Urinary bladder (tissue), 4 donors: ENCODE results near the gene GABRB2. TPM values are rescaled to one million over a fixed set of nuclear protein-coding genes. Genes with fewer than 3 reads are reported as not detected.
"Not testable (repeated sequence)": the region's sequence is repeated elsewhere in the genome, so short reads cannot be mapped to it uniquely, and the experiment has no call there.

Source experiments
- DNase-seq: peaks from one replicate; pipeline ENCODE4 v3.0.0-alpha.2; 2015; ENCODE audit errors: extremely low spot score
- H3K27ac ChIP-seq: one replicate; pipeline ENCODE4 v1.5.1; 2013; ENCODE audit warnings: low read depth, mild to moderate bottlenecking, moderate library complexity
- H3K36me3 ChIP-seq: one replicate; pipeline ENCODE4 v1.6.1; 2013; ENCODE audit warnings: mild to moderate bottlenecking, moderate library complexity; ENCODE audit not compliant: insufficient read depth
- H3K4me1 ChIP-seq: one replicate; pipeline ENCODE4 v1.6.1; 2013; ENCODE audit warnings: mild to moderate bottlenecking, moderate library complexity; ENCODE audit not compliant: insufficient read depth
- H3K4me3 ChIP-seq: one replicate; pipeline ENCODE4 v1.5.1; 2013; ENCODE audit warnings: low read depth, low read length
- WGBS: extraction: QIAGEN DNeasy Blood & Tissue Kit; methylation state at CpG from one replicate; pipeline ENCODE4 v1.1.7; 2013; 5-methylcytosine and 5-hydroxymethylcytosine counted together
- polyA plus RNA-seq: library from polyadenylated mRNA; stranded (reverse); fragments of 200-250 nt; gene quantifications from one replicate; pipeline ENCODE4 v1.2.3, GENCODE V29; 2013
- total RNA-seq: library from RNA; depleted of rRNA; stranded (reverse); fragments of >200 nt; gene quantifications from one replicate; pipeline ENCODE4 v1.2.3, GENCODE V29; 2014
- donor health status: healthy with polysubstance abuse.
- donor health status: healthy.

GABRB2 gene
- total and polyA plus RNA-seq, 2 donors: 0.19 to 1.6 TPM

DNA sequence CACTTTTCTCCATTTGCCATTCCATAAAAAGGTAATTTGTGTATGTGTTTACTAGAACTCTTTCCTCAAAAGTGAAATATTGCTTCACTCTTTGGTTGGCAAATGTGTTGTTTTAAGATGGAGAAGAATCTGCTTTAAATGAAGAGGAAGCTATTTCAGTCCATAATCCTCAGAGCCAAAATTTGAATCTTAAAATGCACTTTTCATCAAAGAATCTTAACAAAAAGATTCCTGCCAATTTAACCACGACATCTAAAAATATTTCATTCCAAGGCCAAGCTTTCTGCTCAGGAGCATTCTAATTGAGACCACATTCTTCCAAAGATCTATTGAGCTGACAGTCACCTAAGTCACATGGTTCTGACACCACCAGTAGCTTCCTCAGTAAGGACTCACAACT, 7.5 kb downstream of the GABRB2 start:
- no peak for DNase-seq
- Histone ChIP-seq H3K4me1 (no peaks in the 10 kb centered on the region), H3K36me3 (no peaks in the 10 kb centered on the region), H3K27ac (no peak overlapping the region), H3K4me3 (no peak overlapping the region)
- WGBS: 61% methylated on average over 1 of the region's 1 CpG

DNA sequence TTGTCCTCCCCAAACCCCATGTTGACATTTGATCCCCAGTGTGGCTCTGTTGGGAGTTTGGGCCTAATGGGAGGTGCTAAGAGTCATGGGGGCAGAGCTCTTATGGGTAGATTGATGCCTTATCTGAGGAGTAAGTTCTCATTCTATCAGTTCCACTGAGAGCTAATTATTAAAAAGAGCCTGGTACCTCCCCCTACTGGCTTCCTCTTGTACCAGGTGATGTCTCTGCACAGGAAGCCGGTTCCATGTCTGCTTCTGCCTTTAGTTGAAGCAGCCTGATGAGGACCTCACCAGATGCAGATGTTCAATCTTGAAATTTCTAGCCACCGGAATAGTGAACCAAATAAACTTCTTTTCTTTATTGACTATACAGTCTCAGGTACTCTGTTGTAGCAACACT, 10.8 kb downstream of the GABRB2 start:
- 86% methylated on average over 2 of the region's 2 CpGs for WGBS
- no peak for DNase-seq
- H3K4me1 ChIP-seq: no peaks in the 10 kb centered on the region
- H3K4me3 ChIP-seq: no peak overlapping the region
- no peaks in the 10 kb centered on the region for H3K36me3 ChIP-seq
- no peak overlapping the region for H3K27ac ChIP-seq

DNA sequence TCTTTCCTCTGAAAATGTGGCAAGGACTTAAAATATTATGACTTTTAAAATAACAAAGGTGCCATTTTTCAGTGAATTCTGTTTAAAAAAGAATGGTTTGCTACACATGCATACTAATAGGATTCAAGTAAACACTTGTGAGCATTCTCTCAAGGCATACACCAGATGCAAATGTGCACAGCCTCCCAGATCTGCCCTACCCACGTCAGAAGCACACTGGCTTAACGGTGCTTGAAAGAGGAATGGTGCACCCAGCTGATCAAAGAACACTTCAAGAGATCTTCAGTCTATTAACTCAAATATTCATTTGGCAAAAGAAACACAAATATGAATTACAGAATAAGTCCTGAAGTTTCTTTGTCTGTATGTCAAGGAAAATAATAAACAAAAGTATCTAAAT, 15.8 kb downstream of the GABRB2 start:
- DNase-seq: no peak
- no peaks in the 10 kb centered on the region for H3K36me3 ChIP-seq
- 49% methylated on average over 2 of the region's 2 CpGs for WGBS
- H3K4me1 ChIP-seq: no peaks in the 10 kb centered on the region
- H3K4me3 ChIP-seq: no peak overlapping the region
- H3K27ac ChIP-seq: no peak overlapping the region

DNA sequence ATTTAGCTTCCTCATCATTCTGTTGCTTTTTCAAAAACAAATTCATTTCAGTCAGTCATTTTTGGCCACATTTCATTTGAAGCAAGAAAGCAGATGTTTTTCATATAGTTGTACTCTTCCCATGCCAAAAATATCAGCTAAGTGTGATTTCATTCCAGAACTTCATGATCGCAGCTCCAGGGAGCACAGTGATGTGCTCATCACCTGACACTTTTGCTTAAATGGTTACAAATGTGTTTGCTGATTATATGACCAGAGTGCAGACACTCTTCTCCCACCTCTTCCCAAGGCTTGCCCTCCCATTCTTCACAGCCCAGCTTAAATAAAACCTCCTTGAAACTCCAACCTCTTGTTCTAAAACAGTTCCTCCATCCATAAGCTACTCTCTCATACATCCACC, 32.6 kb downstream of the GABRB2 start:
- H3K36me3 ChIP-seq: no peaks in the 10 kb centered on the region
- H3K27ac ChIP-seq: no peak overlapping the region
- DNase-seq: no peak
- H3K4me1 ChIP-seq: no peaks in the 10 kb centered on the region
- 43% methylated on average over 1 of the region's 1 CpG for WGBS
- H3K4me3 ChIP-seq: no peak overlapping the region

DNA sequence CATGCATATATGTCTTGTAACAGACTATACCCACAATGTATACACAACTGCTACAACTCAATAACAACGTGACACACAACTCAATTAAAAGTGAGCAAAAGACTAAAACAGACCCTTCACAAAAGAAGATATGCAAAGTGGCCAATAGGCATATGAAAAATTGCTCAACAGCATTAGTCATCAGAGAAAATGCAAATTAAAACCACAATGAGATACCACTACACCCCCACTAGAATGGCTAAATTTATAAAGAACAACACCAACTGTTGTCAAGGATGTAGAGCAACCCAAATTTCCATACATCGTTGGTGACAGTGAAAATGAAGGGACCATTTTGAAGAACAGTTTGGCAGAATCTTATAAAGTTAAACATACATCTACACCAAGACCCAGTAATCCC, 38.9 kb downstream of the GABRB2 start:
- Histone ChIP-seq H3K36me3 (no peaks in the 10 kb centered on the region), H3K4me1 (no peaks in the 10 kb centered on the region), H3K4me3 (no peak overlapping the region), H3K27ac (no peak overlapping the region)
- 69% methylated on average over 2 of the region's 2 CpGs for WGBS
- DNase-seq: no peak

DNA sequence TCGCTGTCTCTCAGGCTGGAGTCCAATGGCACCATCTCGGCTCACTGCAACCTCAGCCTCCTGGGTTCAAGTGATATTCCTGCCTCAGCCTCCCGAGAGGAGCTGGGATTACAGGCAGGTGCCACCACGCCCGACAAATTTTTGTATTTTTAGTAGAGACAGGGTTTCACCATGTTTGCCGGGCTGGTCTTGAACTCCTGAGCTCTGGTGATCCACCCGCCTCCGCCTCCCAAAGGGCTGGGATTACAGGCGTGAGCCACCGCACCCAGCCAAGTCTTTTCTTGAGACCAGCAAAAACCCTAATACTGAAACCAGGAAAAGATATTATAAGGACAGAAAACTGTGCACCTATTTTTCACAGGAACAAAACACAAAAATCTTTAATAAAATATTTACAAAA, 41.4 kb downstream of the GABRB2 start:
- H3K4me1 ChIP-seq, H3K27ac ChIP-seq, DNase-seq, H3K36me3 ChIP-seq, H3K4me3 ChIP-seq: not testable (repeated sequence)
- 95% methylated on average over 10 of the region's 10 CpGs for WGBS

DNA sequence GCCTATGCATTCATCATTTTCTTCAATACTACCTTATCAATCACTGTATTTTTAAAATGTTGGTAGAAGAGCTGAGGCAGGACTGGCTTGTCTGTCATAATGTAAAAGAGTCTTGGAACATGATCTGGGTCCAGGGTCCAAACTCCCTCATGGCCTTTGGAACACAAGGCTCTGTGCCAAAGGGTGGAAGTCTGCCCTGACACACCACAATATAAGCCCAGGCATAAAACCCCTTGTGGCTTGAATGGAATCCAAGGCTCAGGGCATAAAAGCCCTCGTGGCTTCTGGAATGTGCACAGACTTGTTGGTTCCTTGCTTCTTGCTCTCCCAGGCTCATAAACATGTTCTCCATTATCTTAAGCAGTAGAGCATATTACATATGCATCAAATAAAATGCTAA, 48.0 kb downstream of the GABRB2 start:
- 72% methylated on average over 1 of the region's 1 CpG for WGBS
- Histone ChIP-seq H3K27ac (no peak overlapping the region), H3K4me3 (no peak overlapping the region), H3K36me3 (no peaks in the 10 kb centered on the region), H3K4me1 (no peaks in the 10 kb centered on the region)
- no peak for DNase-seq

DNA sequence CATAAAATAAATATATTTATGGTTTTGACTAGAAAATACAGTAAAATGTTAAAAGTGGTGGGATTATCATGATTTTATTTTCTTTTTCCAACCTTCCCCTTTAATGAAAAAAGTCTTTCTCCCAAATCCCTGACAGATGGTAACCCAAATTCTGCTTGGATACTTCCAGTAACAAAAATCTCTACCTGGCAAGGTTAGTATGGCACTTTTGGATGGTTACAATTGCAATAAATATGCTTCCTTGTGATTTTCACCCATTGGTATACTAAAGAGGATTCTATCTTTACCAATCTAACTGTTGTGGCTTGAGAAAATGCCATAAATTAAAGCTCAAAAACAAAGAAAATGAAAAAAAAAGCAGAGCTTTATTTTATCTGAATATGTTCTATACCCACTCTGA, 62.8 kb downstream of the GABRB2 start:
- H3K36me3 ChIP-seq: no peaks in the 10 kb centered on the region
- no peaks in the 10 kb centered on the region for H3K4me1 ChIP-seq
- H3K27ac ChIP-seq: no peak overlapping the region
- no peak for DNase-seq
- H3K4me3 ChIP-seq: no peak overlapping the region

DNA sequence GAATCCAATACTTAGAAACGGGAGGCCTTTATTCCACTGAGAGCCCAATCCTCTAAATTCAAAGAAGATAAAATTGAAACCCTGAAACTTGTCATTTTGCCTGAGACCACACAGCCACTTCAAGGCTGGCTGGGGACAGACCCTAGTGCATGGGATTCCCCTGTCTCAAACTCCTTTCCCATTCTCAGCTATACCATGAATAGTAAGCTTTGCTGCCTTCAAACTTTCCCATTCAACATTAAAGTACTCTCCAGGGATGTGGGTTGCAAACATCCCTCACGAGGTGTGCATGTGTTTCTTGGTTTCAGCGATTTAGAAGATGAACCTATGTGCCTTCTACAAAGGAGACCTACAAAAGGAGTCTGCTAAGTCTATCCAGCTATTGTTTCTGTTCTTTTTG, 64.6 kb downstream of the GABRB2 start:
- Histone ChIP-seq H3K27ac (no peak overlapping the region), H3K4me1 (no peaks in the 10 kb centered on the region), H3K4me3 (no peak overlapping the region), H3K36me3 (no peaks in the 10 kb centered on the region)
- 80% methylated on average over 3 of the region's 3 CpGs for WGBS
- no peak for DNase-seq

DNA sequence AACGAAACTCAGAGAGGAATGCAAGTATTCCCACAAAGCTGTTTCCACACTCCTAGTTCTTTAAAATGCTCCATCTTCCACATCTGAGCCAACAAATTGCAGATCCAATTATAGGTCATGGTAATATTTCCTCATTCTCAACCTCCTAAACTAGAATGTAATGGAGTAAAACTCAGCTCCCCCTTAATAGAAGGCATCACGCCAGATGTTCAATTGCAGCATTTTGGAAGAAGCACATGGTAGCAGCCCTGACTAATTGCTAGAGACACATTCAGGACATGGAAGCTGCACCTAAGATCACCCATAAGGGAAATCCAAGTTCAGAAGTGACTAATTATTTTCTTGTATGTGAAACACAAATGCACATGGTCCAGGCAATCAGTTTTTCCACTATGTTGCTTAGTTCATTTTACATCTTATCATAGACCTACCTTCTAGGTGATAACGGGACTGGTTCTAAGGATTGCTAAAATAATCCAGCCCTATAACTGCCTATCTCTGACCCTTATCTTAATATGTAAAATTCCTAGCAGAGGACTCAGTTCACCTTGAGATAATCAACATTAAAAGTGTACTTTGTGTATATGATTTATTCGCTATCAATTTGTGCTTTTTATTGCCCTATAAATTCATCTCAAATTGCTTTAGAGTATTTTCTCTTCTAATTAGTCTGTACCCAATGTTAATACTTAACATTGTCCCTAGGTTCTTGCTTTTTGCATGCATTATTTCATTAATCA, 75.1 kb downstream of the GABRB2 start:
- Histone ChIP-seq H3K4me3 (no peak overlapping the region), H3K27ac (no peak overlapping the region), H3K4me1 (no peaks in the 10 kb centered on the region), H3K36me3 (no peaks in the 10 kb centered on the region)
- no peak for DNase-seq
- WGBS: 63% methylated on average over 4 of the region's 4 CpGs

DNA sequence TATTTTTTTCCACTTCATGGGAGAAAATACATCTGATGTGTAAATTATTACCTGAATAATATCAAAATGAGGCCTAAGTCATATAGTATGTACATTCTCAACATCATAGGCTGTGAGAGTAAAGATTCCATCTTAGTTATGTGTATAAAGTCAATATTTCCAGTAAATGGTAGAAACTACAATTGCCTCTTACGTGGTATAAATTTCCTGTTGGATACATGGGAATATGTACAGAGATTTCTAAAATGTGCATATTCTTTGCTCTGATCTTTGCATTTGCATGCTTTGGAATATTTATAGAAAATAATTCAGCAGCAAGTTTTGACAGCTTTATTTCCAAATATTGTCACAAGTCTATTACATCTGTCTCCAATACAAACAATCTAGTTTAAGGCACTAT, 78.8 kb downstream of the GABRB2 start:
- no peak overlapping the region for H3K27ac ChIP-seq
- no peak overlapping the region for H3K4me3 ChIP-seq
- H3K36me3 ChIP-seq: no peaks in the 10 kb centered on the region
- DNase-seq: no peak
- no peaks in the 10 kb centered on the region for H3K4me1 ChIP-seq
- 89% methylated on average over 1 of the region's 1 CpG for WGBS

DNA sequence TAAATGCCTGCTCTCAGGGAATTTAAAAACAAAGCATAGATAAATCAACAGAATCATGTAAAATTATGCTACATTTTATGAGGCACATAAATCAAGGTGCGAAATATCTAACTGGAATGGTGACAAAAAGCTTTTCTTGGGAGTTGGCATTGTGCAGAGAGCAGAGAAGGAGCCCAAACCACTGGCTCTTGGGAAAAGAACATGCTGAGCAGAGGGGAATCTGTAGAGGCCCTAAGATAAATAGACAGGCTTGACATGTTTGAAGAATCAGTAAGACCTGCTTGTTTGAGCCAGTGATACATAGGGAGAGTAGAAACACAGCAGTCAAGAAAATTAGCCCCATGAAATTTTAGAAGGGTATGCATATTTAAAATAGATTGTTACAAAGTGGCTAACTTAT, 85.8 kb downstream of the GABRB2 start:
- H3K27ac ChIP-seq: no peak overlapping the region
- H3K4me3 ChIP-seq: no peak overlapping the region
- DNase-seq: no peak
- H3K4me1 ChIP-seq: no peaks in the 10 kb centered on the region
- 69% methylated on average over 1 of the region's 1 CpG for WGBS
- H3K36me3 ChIP-seq: no peaks in the 10 kb centered on the region

DNA sequence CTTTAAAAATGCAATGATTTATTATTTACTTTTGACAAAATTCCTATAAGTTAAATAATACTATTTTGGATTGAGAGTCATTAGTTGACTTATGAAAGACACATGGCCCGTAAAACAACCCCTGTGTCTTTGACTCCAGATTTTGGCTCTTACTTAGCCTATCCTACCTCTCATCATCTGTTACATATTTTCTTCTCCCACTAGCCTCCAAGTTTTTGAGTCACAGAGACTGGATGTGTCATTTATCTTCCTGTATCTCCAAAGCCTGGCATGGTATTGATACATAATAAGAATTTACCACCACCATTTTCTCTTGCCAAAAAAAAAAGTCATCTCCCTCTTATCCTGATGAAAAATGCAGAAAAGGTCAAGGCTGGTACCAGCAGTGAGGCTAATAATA, 99.9 kb downstream of the GABRB2 start:
- no peak overlapping the region for H3K4me3 ChIP-seq
- H3K36me3 ChIP-seq: no peaks in the 10 kb centered on the region
- WGBS: 77% methylated on average over 1 of the region's 1 CpG
- H3K4me1 ChIP-seq: no peaks in the 10 kb centered on the region
- no peak overlapping the region for H3K27ac ChIP-seq
- no peak for DNase-seq

DNA sequence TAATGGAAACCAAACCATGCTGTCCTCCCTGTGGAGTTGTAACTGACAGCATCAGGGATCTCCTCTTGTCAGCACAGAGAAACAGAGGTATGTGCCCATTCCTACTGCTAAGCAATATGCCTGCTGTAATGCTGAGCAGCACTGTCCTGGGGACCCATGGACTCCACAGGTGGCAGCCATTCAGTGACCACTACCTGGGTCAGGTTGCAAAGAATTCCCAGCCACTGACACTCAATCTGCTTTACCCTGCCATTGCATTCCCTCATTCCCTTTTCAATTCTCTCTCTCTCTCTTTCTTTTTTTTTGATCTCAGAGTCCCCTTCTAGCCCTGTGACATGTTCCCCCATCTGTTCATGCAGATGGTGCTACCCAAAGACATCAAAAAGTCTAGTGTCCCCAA, 104.1 kb downstream of the GABRB2 start:
- H3K4me1 ChIP-seq: no peaks in the 10 kb centered on the region
- no peak for DNase-seq
- H3K4me3 ChIP-seq: no peak overlapping the region
- no peak overlapping the region for H3K27ac ChIP-seq
- no peaks in the 10 kb centered on the region for H3K36me3 ChIP-seq

DNA sequence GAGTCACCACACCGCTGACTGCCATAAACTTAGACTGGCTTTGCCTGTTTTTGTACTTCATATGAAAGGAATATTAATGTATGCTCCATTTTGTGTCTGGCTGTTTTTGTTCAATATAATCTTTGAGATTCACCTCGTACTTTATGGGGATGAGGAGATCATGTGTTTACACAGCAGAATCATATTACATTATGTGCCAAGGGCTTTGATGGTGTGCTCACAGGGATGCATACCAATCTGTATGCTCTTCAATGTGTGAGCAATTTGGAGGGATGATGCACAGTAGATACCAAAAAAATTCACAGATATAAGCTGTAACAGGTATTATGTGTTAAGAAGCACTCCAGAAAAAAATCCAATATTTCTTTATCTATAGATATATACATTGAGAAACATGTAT, 113.7 kb downstream of the GABRB2 start:
- no peak for DNase-seq
- Histone ChIP-seq H3K36me3 (no peaks in the 10 kb centered on the region), H3K27ac (no peak overlapping the region), H3K4me1 (no peaks in the 10 kb centered on the region), H3K4me3 (no peak overlapping the region)
- 61% methylated on average over 2 of the region's 2 CpGs for WGBS
